GM19238 (cell line): ENCODE measurements around the gene RB1.

ENCODE experiments used
- DNase-seq: peaks from one replicate; pipeline ENCODE4 v3.0.0; 2011; ENCODE audit warnings: low spot score; ENCODE audit not compliant: insufficient read length

Gene RB1

DNA sequence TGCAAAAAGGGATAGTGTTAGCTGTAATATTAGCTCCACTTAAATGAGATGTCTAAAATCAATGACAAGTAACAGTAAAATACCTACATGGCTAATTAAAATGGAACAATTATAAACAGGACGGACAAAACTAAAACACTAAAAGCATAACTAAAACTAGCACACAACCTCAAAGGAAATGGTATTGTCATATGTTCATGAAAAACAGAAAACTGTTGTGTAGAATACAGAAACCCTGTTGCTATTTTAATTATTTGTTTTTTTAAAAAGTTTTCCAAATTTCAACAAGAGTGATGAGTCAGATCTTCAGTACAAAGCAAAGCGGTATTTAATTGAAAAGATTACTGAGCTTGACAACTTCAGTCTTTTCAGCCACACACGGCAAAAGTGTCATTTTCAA, 225.2 kb downstream of the RB1 start:
- DNase-seq, result no peak

DNA sequence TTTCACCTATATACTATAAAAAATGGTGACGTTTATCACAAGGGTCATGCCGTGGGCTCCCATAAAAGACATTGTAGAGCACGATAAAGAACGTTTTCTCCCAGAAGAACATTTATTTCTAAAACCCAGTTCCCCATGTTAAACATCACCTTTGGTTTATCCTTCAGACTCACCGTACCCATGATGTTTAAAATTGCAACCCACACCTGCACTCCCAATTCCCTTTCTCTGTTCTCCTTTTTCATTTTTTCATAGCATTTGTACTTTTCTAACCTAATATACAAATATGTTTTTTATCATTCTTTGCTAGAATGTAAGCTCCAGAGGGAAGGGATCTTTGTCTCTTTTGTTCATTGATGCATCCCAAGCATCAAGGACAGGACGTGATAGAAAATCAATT, 227.3 kb downstream of the RB1 start:
- no peak for DNase-seq
